Chondrocyte (in vitro differentiated cells): Measurements from ENCODE around the gene APCDD1L. TPM values are rescaled to one million over a fixed set of nuclear protein-coding genes. Genes with fewer than 3 reads are reported as not detected.

Experiments used
- DNase-seq: peaks from one replicate; pipeline ENCODE4 v3.0.0; 2021; ENCODE audit warnings: mixed read lengths, low spot score
- H3K27ac Mint-ChIP-seq: one replicate; pipeline ENCODE4 v1.8.0; 2021; ENCODE audit warnings: mild to moderate bottlenecking, moderate library complexity, mixed read lengths; ENCODE audit not compliant: unreplicated experiment
- H3K27me3 Mint-ChIP-seq: 2 replicates; pipeline ENCODE4 v1.8.0; 2021; ENCODE audit warnings: low read depth, mixed read lengths
- H3K36me3 Mint-ChIP-seq: 2 replicates; pipeline ENCODE4 v1.8.0; 2021; ENCODE audit warnings: low read depth, mixed read lengths
- H3K4me1 Mint-ChIP-seq: 2 replicates; pipeline ENCODE4 v1.8.0; 2021; ENCODE audit warnings: low read depth, mild to moderate bottlenecking, mixed read lengths
- H3K4me3 Mint-ChIP-seq: one replicate; pipeline ENCODE4 v1.8.0; 2021; ENCODE audit warnings: mild to moderate bottlenecking, moderate library complexity, mixed read lengths; ENCODE audit not compliant: unreplicated experiment
- H3K9me3 Mint-ChIP-seq: 2 replicates; pipeline ENCODE4 v1.8.0; 2021; ENCODE audit warnings: low read depth, mixed read lengths
- total RNA-seq: library from RNA; stranded (reverse); gene quantifications from 3 replicates; pipeline ENCODE4 v1.2.1, GENCODE V29; 2021
- TF ChIP-seq, protein P1 (sequence below): fragments of 200-600 bp; sonication (generic); IDR thresholded peaks from 2 replicates; pipeline ENCODE4 v1.5.0; 2021; ENCODE audit warnings: antibody characterized with exemption, mild to moderate bottlenecking, moderate library complexity

APCDD1L gene
- total RNA-seq, 1 donor from 2014 or later, result 20.7 TPM

DNA sequence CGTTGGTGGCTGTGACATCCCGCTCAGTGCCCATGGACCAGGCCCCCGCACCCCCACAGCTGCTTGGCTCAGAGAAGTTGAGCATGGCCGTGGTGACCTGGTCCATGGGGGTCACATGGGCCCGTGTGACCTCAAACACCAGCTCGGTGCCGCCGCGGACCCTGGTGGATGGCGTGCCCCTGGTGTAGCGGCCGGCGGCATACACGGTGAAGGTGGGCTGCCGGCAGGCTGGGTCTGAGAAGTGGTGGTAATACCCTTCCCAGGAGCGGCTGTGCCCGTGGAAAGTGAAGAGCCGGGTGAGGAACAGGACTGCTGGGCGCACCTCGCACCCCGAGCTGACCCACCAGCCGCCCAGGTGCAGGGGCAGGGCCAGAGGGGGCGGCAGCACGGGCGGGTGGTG lies 54.1 kb downstream of the APCDD1L start:
- Mint-ChIP-seq H3K27me3 (no peaks in the 10 kb centered on the region), H3K9me3 (no peaks in the 10 kb centered on the region), H3K4me3 (no peak overlapping the region), H3K36me3 (peaks cover 2% of the 10 kb centered on the region), H3K4me1 (peaks cover 5% of the 10 kb centered on the region), H3K27ac (no peak overlapping the region)
- no peak for DNase-seq
- TF ChIP-seq, protein P1, sequence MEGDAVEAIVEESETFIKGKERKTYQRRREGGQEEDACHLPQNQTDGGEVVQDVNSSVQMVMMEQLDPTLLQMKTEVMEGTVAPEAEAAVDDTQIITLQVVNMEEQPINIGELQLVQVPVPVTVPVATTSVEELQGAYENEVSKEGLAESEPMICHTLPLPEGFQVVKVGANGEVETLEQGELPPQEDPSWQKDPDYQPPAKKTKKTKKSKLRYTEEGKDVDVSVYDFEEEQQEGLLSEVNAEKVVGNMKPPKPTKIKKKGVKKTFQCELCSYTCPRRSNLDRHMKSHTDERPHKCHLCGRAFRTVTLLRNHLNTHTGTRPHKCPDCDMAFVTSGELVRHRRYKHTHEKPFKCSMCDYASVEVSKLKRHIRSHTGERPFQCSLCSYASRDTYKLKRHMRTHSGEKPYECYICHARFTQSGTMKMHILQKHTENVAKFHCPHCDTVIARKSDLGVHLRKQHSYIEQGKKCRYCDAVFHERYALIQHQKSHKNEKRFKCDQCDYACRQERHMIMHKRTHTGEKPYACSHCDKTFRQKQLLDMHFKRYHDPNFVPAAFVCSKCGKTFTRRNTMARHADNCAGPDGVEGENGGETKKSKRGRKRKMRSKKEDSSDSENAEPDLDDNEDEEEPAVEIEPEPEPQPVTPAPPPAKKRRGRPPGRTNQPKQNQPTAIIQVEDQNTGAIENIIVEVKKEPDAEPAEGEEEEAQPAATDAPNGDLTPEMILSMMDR, result no peak

DNA sequence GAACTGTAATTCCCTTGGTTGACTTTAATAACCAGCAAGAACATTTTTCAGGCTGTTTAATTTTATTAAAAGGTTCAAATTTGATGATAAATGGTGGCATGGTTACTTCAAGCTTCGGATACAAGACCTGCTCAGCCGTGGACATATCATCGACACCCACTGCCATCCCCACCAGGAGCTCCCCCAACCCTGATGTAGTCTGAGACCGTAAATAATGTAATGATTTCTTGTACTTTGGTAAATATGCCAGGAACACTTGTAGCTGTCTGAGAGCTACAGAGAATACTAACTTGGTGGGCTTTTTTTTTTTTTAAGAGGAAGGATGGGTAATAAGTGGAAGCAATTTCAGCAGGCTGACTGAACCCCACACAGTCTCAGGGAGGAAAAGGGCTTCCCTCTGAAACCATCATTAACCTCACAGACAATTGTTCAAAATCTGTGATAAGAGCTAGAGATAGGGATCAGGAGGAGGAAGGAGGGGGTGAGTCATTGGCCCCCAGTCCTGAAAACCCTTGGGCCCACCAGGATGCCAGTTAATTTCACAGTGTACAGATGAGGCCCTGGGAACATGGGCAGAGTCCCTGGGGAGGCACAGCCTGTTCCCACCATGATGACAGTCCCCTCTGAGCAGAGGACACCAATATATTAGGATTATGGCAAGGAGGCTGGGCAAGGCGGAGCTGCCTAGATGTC lies 56.0 kb downstream of the APCDD1L start:
- Mint-ChIP-seq H3K27me3 (no peaks in the 10 kb centered on the region), H3K9me3 (peaks cover 7% of the 10 kb centered on the region), H3K4me1 (peaks cover 5% of the 10 kb centered on the region), H3K4me3 (no peak overlapping the region), H3K27ac (no peak overlapping the region), H3K36me3 (peaks cover 8% of the 10 kb centered on the region)
- TF ChIP-seq, protein P1, result no peak
- no peak for DNase-seq

DNA sequence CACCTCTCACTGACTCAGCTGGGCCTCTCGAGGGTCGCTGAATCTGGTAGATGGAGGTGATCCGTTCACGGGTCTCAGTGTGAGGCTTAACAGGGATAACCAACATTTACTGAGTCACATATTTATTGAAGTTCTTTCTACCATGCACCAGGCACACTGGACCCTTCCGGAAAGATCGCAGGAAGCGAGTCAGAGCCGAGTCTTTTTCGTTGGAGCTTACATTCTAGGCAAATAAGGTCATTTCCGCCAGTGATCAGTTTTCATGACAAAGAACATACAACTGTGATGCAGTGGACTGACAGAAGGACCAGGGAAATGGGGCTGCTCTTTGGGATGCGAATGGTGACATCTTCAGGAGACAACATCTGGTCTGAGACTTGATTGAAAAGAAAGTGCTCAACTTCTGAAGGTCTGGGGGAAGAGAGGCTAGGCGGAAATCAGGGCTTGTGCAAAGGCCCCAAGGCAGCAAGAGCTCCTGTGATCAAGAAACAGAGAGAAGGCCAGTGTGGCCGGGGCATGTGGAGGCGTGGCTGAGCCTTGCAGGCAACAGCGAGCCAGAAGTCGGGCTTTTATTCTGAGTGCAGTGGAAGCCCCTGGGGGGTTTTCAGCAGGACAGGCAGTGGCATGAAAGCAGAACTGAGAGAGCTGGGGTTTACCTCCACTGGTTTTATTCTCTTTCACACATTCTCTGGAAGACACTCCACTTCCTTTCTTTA lies 56.7 kb downstream of the APCDD1L start:
- Mint-ChIP-seq H3K4me3 (no peak overlapping the region), H3K36me3 (peaks cover 12% of the 10 kb centered on the region), H3K4me1 (peaks cover 5% of the 10 kb centered on the region), H3K9me3 (peaks cover 11% of the 10 kb centered on the region), H3K27ac (no peak overlapping the region), H3K27me3 (no peaks in the 10 kb centered on the region)
- no peak for DNase-seq
- TF ChIP-seq, protein P1, result no peak

DNA sequence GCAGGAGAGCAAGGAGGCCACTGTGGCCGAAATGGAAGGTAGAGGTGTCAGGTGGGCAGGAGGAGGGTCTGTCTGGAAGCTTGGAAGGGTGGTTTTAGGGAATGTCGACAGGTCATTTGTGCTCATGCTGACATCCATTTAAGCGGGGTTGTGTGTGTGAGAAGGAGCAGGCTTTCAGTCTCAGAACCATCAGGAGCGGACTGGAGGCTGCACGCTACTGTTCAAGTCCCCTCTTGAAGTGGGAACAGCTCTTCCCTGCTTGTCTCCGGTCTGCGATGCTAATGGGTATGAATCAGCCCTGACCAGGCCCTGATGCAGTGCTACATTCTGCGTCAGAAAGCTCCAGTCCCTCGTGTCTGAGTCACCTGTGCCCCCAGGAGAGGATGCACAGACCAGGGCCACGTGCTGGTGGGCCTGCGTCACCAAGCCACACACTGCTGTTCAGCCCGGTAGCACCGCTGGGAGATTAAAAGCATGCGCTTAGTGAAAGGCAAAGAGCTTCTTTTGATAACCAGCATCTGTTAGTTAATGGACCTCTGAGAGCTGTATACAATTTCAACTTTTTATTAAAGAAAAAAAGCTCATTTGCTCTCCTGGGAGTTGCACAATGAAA lies 58.0 kb downstream of the APCDD1L start:
- TF ChIP-seq, protein P1, result no peak
- no peak overlapping the region for H3K4me3 Mint-ChIP-seq
- H3K27ac Mint-ChIP-seq, result no peak overlapping the region
- H3K4me1 Mint-ChIP-seq, result peaks cover 5% of the 10 kb centered on the region
- H3K36me3 Mint-ChIP-seq, result peaks cover 13% of the 10 kb centered on the region
- no peaks in the 10 kb centered on the region for H3K27me3 Mint-ChIP-seq
- no peak for DNase-seq
- H3K9me3 Mint-ChIP-seq, result peaks cover 11% of the 10 kb centered on the region

DNA sequence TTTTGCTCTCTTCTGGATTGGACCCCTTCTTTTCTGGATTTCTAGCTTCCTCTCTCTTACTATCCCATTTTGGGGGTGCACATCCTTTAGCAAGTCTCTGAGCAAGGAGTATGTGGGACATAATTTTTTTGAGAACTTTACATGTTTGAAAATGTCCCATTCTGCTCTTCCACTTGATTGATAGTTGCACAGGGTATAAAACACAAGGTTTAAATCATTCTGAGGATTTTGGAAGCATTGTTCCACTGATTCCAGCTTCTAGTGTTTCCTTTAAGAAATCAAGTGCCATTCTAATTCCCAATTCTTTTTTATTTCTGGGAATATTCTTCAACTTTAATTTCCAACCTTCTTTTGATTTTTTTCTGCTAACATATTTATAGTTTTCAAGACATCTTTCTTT lies 60.7 kb downstream of the APCDD1L start:
- no peak for DNase-seq
- Mint-ChIP-seq H3K4me3 (no peak overlapping the region), H3K36me3 (peaks cover 14% of the 10 kb centered on the region), H3K4me1 (no peaks in the 10 kb centered on the region), H3K9me3 (peaks cover 11% of the 10 kb centered on the region), H3K27ac (no peak overlapping the region), H3K27me3 (no peaks in the 10 kb centered on the region)
- TF ChIP-seq, protein P1, result no peak
